D721Med (cell line): ENCODE measurements around the gene ZNF705A.
"Not testable (repeated sequence)": the region's sequence is repeated elsewhere in the genome, so short reads cannot be mapped to it uniquely, and the experiment has no call there.

ENCODE experiments used
- DNase-seq: peaks from one replicate; pipeline ENCODE4 v3.0.0; 2011; ENCODE audit warnings: low spot score; ENCODE audit not compliant: insufficient read length
- FAIRE-seq: peaks from 2 replicates; lab custom pipeline; 2011; peaks lifted over from hg19 to GRCh38; lab: Jason Lieb, UNC

The ZNF705A gene

DNA sequence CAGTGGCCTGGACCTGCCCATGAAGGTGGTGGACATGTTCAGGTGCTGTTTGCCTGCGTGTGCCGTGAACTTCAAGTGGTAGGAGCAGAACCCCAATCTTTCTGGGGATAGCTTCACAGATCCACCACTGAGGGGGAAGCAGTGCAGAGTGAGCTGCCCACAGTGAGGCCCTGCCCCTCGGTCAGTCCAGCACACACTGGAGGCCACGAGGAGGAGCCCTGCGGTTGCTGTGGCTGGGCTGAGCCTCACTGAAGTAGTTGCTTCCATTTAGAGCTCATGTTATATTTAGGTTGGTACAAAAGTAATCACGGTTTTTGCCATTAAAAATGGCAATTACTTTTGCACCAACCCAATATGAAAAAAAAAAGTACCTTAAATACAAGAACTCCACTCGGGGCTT lies 72.7 kb downstream of the ZNF705A start:
- DNase-seq, FAIRE-seq: not testable (repeated sequence)
